Measurements from ENCODE around the gene RPS21. TPM values are rescaled to one million over a fixed set of nuclear protein-coding genes. Genes with fewer than 3 reads are reported as not detected.

RPS21 gene
- total RNA-seq, 4 donors from 2014 or later = 1,151 to 14,756 (median 1,928) TPM

GRCh38 chr20:62344092-62344491 lies 42.8 kb upstream of the RPS21 start:
- Histone ChIP-seq H3K4me1 (no peaks in the 10 kb centered on the region), H3K27me3 (no peaks in the 10 kb centered on the region), H3K27ac (no peak overlapping the region), H3K4me3 (no peak overlapping the region), H3K36me3 (no peaks in the 10 kb centered on the region), H3K9me3 (no peaks in the 10 kb centered on the region)
- no peak for DNase-seq
- TF ChIP-seq CTCF (IDR thresholded peaks at IDR 0.05) = no peak
- TF ChIP-seq POLR2A (IDR thresholded peaks at IDR 0.05) = no peak
- intact Hi-C loops (cut with DNase I; ENCODE audit: low total_unique reads) = no loop called here

- Histone ChIP-seq H3K9me3 (no peaks in the 10 kb centered on the region), H3K36me3 (no peaks in the 10 kb centered on the region), H3K27me3 (no peaks in the 10 kb centered on the region), H3K4me1 (no peaks in the 10 kb centered on the region), H3K27ac (no peak overlapping the region), H3K4me3 (no peak overlapping the region)
- TF ChIP-seq POLR2A (IDR thresholded peaks at IDR 0.05) (no peak), CTCF (IDR thresholded peaks at IDR 0.05) (no peak)
- no peak for DNase-seq
- intact Hi-C loops (cut with DNase I; ENCODE audit: low total_unique reads) = no loop called here
These were observed 42.1 kb upstream of the RPS21 start for GRCh38 chr20:62344782-62345181.

GRCh38 chr20:62345681-62346370 lies 41.1 kb upstream of the RPS21 start:
- Histone ChIP-seq H3K27me3 (no peaks in the 10 kb centered on the region), H3K9me3 (no peaks in the 10 kb centered on the region), H3K4me1 (no peaks in the 10 kb centered on the region), H3K27ac (no peak overlapping the region), H3K36me3 (no peaks in the 10 kb centered on the region), H3K4me3 (no peak overlapping the region)
- TF ChIP-seq CTCF (IDR thresholded peaks at IDR 0.05) = no peak
- TF ChIP-seq POLR2A (IDR thresholded peaks at IDR 0.05) = no peak
- intact Hi-C loops (cut with DNase I; ENCODE audit: low total_unique reads) = no loop called here
- no peak for DNase-seq

GRCh38 chr20:62346398-62347150 lies 40.3 kb upstream of the RPS21 start:
- DNase-seq = no peak
- intact Hi-C loops (cut with DNase I; ENCODE audit: low total_unique reads) = no loop called here
- no peak overlapping the region for H3K27ac ChIP-seq
- H3K9me3 ChIP-seq = no peaks in the 10 kb centered on the region
- H3K4me1 ChIP-seq = no peaks in the 10 kb centered on the region
- H3K36me3 ChIP-seq = no peaks in the 10 kb centered on the region
- no peak for TF ChIP-seq CTCF (IDR thresholded peaks at IDR 0.05)
- TF ChIP-seq POLR2A (IDR thresholded peaks at IDR 0.05) = no peak
- no peaks in the 10 kb centered on the region for H3K27me3 ChIP-seq
- no peak overlapping the region for H3K4me3 ChIP-seq

- H3K27ac ChIP-seq = no peak overlapping the region
- H3K4me3 ChIP-seq = no peak overlapping the region
- TF ChIP-seq CTCF (IDR thresholded peaks at IDR 0.05) (no peak), POLR2A (IDR thresholded peaks at IDR 0.05) (no peak)
- intact Hi-C loops (cut with DNase I; ENCODE audit: low total_unique reads) = no loop called here
- no peaks in the 10 kb centered on the region for H3K9me3 ChIP-seq
- H3K36me3 ChIP-seq = no peaks in the 10 kb centered on the region
- no peaks in the 10 kb centered on the region for H3K27me3 ChIP-seq
- DNase-seq = no peak
- H3K4me1 ChIP-seq = no peaks in the 10 kb centered on the region
These were observed 39.8 kb upstream of the RPS21 start for GRCh38 chr20:62347151-62347404.
